22Rv1 (cell line): Measurements from ENCODE around the gene ENTR1.

Experiments
- ZFX ChIP-seq: fragments of 450-650 bp; IDR thresholded peaks from 2 replicates; pipeline ENCODE4 v1.6.1; 2017; ENCODE audit warnings: antibody characterized with exemption, borderline replicate concordance
- TF ChIP-seq, protein P1 (sequence below): fragments of 450-650 bp; IDR thresholded peaks from 2 replicates; pipeline ENCODE4 v1.5.1; 2017; ENCODE audit warnings: mild to moderate bottlenecking

DNA sequence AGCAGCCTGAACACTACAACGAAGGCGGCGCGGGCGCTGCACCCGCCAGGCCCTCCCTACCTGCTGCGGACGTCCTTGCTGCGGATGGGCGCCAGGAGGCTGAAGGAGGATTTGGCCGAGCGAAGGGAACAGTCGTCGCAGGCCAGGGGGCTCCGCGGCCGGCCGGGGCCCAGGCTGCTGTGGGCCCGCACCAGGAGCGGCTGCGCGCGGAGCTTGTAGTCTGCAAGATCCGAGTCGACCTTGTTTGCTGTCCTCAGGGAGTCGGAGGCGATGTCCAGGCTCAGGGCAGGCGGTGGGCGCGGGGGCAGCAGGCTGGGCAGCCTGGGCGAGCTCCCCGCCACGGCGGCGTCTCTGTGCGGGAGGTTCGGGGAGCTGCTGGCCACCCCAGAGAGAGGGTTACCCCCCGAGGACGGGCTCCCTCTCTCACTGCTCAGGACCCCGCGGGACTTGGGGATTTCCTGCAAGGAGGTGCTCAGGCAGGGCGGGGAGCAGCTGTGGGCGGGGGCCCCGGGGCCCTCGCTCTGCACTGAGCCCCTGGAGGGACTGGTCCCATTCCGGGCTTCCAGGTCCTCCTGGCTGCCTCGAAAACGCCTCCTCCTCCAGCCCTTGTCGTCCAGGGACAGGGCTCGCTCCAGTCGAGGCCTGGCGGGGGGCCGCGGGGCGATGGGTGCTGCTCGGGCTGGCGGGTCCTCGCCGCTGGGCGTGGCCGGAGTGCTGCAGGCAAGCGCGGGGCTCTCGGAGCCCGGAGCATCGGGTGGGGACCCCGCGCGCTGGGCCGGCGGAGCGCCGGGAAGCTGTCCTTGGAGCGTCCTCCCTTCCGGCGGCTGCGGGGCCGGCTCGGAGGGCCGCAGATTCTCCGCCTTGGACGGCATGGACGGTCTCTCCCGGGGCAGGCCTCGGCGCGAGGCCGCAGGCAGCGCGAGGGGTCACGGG lies 28.4 kb upstream of the ENTR1 start:
- TF ChIP-seq ZFX = no peak
- TF ChIP-seq, protein P1, sequence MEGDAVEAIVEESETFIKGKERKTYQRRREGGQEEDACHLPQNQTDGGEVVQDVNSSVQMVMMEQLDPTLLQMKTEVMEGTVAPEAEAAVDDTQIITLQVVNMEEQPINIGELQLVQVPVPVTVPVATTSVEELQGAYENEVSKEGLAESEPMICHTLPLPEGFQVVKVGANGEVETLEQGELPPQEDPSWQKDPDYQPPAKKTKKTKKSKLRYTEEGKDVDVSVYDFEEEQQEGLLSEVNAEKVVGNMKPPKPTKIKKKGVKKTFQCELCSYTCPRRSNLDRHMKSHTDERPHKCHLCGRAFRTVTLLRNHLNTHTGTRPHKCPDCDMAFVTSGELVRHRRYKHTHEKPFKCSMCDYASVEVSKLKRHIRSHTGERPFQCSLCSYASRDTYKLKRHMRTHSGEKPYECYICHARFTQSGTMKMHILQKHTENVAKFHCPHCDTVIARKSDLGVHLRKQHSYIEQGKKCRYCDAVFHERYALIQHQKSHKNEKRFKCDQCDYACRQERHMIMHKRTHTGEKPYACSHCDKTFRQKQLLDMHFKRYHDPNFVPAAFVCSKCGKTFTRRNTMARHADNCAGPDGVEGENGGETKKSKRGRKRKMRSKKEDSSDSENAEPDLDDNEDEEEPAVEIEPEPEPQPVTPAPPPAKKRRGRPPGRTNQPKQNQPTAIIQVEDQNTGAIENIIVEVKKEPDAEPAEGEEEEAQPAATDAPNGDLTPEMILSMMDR = no peak
